Sigmoid colon (tissue), 4 donors: ENCODE results near the gene ZNF548.

ENCODE experiments used
- EP300 ChIP-seq, 4 donors: sonication (generic); formaldehyde crosslinking; IDR thresholded peaks; one replicate each; pipeline ENCODE4 v1.6.1; 2017; ENCODE audit warnings: antibody characterized with exemption in 4 of 4
- POLR2A ChIP-seq, 2 donors: fragments of 450-650 bp; IDR thresholded peaks; one replicate each; pipeline ENCODE4 v1.6.1; 2016; ENCODE audit warnings: antibody characterized with exemption in 2 of 2, mild to moderate bottlenecking in 2 of 2, moderate library complexity in 2 of 2
- POLR2AphosphoS5 ChIP-seq, 4 donors: sonication (generic); formaldehyde crosslinking; IDR thresholded peaks; one replicate each; pipeline ENCODE4 v1.6.1; 2017; ENCODE audit warnings: antibody characterized with exemption in 4 of 4
- TF ChIP-seq, protein P1 (sequence below), 4 experiments: fragments of 450-650 bp in 3 of 4; fragments of 200-600 bp in 1 of 4; IDR thresholded peaks; one replicate each; pipeline ENCODE4 v1.5.1; 2016 to 2019; ENCODE audit warnings: antibody characterized with exemption in 4 of 4, mild to moderate bottlenecking in 3 of 4, moderate library complexity in 2 of 4

DNA sequence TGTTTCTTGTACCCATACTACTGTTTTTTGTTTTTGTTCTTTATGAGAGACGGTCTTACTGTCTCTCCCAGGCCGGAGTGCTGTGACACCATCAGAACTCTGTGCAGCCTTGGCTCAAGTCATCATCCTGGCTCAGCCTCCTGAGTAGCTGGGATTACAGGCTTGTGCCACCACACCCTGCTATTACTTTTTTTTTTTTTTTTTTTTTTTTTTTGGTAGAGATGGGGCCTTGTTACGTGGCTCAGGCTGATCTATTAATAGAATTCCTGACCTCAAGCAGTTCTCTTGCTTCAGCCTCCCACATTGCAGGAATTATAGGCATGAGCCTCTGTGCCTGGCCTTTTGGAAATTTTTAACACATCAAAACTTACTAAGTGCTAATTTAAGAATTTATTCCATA, 41.5 kb upstream of the ZNF548 start:
- TF ChIP-seq, protein P1, sequence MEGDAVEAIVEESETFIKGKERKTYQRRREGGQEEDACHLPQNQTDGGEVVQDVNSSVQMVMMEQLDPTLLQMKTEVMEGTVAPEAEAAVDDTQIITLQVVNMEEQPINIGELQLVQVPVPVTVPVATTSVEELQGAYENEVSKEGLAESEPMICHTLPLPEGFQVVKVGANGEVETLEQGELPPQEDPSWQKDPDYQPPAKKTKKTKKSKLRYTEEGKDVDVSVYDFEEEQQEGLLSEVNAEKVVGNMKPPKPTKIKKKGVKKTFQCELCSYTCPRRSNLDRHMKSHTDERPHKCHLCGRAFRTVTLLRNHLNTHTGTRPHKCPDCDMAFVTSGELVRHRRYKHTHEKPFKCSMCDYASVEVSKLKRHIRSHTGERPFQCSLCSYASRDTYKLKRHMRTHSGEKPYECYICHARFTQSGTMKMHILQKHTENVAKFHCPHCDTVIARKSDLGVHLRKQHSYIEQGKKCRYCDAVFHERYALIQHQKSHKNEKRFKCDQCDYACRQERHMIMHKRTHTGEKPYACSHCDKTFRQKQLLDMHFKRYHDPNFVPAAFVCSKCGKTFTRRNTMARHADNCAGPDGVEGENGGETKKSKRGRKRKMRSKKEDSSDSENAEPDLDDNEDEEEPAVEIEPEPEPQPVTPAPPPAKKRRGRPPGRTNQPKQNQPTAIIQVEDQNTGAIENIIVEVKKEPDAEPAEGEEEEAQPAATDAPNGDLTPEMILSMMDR (IDR thresholded peaks at IDR 0.05) = no peak
- TF ChIP-seq POLR2AphosphoS5 (IDR thresholded peaks at IDR 0.05) (no peak), POLR2A (IDR thresholded peaks at IDR 0.05) (no peak), EP300 (IDR thresholded peaks at IDR 0.05) (no peak)
